Tibial nerve (tissue), 4 donors: ENCODE results near the gene PTPRG. TPM values are rescaled to one million over a fixed set of nuclear protein-coding genes. Genes with fewer than 3 reads are reported as not detected.

Experiments
- DNase-seq, 2 donors: peaks; one replicate each; pipeline ENCODE4 v3.0.0-alpha.2; 2019; ENCODE audit warnings: low spot score in 2 of 2
- H3K27ac ChIP-seq, 4 donors: fragments of 200-600 bp; sonication (generic) in 3 of 4; one replicate each; pipeline ENCODE4 v1.5.1; 2017 to 2019; ENCODE audit warnings: mild to moderate bottlenecking in 1 of 4
- H3K27me3 ChIP-seq, 2 donors: fragments of 200-600 bp; sonication (generic) in 1 of 2; one replicate each; pipeline versions ENCODE4 v1.5.1 to v1.6.0; 2017 to 2019
- H3K36me3 ChIP-seq, 3 donors: fragments of 200-600 bp; sonication (generic); one replicate each; pipeline ENCODE4 v1.5.1; 2018 to 2019
- H3K4me1 ChIP-seq, 4 donors: fragments of 200-600 bp; sonication (generic) in 3 of 4; one replicate each; pipeline ENCODE4 v1.5.1; 2017 to 2019
- H3K4me3 ChIP-seq, 4 donors: fragments of 200-600 bp; sonication (generic) in 3 of 4; one replicate each; pipeline ENCODE4 v1.5.1; 2017 to 2019; ENCODE audit warnings: mild to moderate bottlenecking in 1 of 4, moderate library complexity in 1 of 4
- H3K9me3 ChIP-seq, 4 donors: fragments of 200-600 bp; sonication (generic) in 3 of 4; one replicate each; pipeline ENCODE4 v1.5.1; 2017 to 2019
- EP300 ChIP-seq, 2 donors: sonication (generic); formaldehyde crosslinking; IDR thresholded peaks; one replicate each; pipeline ENCODE4 v1.6.1; 2017; ENCODE audit warnings: antibody characterized with exemption in 2 of 2, mild to moderate bottlenecking in 1 of 2
- POLR2A ChIP-seq, 2 donors: fragments of 450-650 bp; IDR thresholded peaks; one replicate each; pipeline ENCODE4 v1.6.1; 2017; ENCODE audit warnings: antibody characterized with exemption in 2 of 2, mild to moderate bottlenecking in 2 of 2, moderate library complexity in 2 of 2
- WGBS, 2 donors: methylation state at CpG; one replicate each; pipeline ENCODE4 v1.1.5; 2018; 5-methylcytosine and 5-hydroxymethylcytosine counted together
- total RNA-seq, 4 donors: library from RNA; depleted of rRNA; stranded (reverse); fragments of >200 nt; gene quantifications; one replicate each; pipeline ENCODE4 v1.1.0, GENCODE V29; 2016
- TF ChIP-seq, protein P1 (sequence below), 5 experiments: fragments of 200-600 bp in 3 of 5; fragments of 450-650 bp in 2 of 5; sonication (generic) in 3 of 5; IDR thresholded peaks; one replicate each; pipeline ENCODE4 v1.5.1; 2016 to 2019; ENCODE audit warnings: antibody characterized with exemption in 5 of 5, mild to moderate bottlenecking in 3 of 5, moderate library complexity in 2 of 5

PTPRG gene
- total RNA-seq, 4 donors from 2014 or later = 112 to 174 (median 121) TPM

DNA sequence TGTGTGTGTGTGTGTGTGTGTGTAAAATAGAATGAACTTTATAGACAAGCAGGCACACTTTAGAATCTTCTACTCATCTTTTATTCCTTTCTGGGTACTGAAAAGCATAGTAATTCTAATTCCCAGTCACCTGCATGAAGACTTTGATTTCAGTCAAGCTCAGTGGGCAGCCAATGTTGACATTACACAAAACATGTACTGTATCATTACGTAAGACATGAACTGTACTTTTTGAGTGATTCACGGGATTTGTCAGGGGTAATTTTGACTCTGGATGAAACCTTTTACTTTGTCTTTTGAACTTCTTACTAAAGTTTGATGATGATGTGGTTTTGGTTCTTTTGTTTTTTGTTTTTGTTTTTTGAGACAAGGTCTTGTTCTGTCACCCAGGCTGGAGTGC lies 38.8 kb downstream of the PTPRG start:
- DNase-seq = no peak
- TF ChIP-seq EP300 (IDR thresholded peaks at IDR 0.05) = no peak
- TF ChIP-seq, protein P1, sequence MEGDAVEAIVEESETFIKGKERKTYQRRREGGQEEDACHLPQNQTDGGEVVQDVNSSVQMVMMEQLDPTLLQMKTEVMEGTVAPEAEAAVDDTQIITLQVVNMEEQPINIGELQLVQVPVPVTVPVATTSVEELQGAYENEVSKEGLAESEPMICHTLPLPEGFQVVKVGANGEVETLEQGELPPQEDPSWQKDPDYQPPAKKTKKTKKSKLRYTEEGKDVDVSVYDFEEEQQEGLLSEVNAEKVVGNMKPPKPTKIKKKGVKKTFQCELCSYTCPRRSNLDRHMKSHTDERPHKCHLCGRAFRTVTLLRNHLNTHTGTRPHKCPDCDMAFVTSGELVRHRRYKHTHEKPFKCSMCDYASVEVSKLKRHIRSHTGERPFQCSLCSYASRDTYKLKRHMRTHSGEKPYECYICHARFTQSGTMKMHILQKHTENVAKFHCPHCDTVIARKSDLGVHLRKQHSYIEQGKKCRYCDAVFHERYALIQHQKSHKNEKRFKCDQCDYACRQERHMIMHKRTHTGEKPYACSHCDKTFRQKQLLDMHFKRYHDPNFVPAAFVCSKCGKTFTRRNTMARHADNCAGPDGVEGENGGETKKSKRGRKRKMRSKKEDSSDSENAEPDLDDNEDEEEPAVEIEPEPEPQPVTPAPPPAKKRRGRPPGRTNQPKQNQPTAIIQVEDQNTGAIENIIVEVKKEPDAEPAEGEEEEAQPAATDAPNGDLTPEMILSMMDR (IDR thresholded peaks at IDR 0.05) = no peak
- TF ChIP-seq POLR2A (IDR thresholded peaks at IDR 0.05) = no peak
- Histone ChIP-seq H3K27ac (no peak overlapping the region), H3K4me3 (no peak overlapping the region), H3K27me3 (no peaks in the 10 kb centered on the region), H3K9me3 (no peaks in the 10 kb centered on the region), H3K4me1 (peaks cover 0 to 7% (median 1%) of the 10 kb centered on the region in 4 donors), H3K36me3 (no peaks in the 10 kb centered on the region)
- 89 to 90% methylated on average over 2 of the region's 2 CpGs for WGBS, 2 donors

DNA sequence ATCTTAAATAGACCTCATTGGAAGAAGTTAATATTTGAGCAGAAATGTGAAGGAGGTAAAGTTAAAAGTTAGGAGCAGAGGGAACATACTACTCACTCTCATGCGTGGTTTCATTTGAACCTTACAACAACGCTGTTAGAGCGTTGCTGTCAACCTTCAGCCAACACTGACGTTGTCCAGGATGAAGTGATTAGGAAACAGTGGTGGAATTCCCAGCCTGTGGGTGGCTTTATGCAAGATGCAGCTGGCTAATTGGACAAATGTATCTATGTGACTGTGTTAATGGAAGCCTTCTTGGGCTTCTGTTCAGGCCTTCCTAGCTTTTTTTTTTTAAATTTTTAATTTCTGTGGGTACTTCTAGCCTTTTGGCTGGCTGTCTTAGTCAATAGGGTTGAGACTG lies 40.5 kb downstream of the PTPRG start:
- peaks cover 0 to 3% (median 0%) of the 10 kb centered on the region in 3 donors for H3K36me3 ChIP-seq
- TF ChIP-seq, protein P1 (IDR thresholded peaks at IDR 0.05) = no peak
- TF ChIP-seq POLR2A (IDR thresholded peaks at IDR 0.05) (no peak), EP300 (IDR thresholded peaks at IDR 0.05) (no peak)
- no peak for DNase-seq
- H3K9me3 ChIP-seq = no peaks in the 10 kb centered on the region
- H3K4me1 ChIP-seq = no peaks in the 10 kb centered on the region
- no peak overlapping the region for H3K27ac ChIP-seq
- H3K27me3 ChIP-seq = no peaks in the 10 kb centered on the region
- no peak overlapping the region for H3K4me3 ChIP-seq
- 75 to 81% methylated on average over 4 of the region's 4 CpGs for WGBS, 2 donors

DNA sequence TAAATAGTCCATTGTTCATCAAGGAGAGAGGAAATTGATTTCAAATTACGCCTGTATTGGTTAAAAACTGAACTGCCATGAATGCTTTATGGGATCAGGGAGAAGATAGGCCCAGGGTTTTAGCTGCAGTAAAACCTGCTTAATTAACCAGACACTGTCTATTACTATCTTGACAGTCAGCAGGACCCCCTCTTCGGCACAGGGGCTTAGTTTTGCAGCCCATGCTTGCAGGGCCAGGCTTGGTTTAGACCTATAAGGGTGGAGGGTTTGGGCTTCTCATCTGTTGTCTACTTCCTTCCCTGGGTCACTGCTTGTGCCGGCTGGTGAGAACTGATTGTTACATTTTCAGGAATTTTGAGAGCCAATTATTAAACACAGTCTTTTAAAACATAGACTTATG lies 41.1 kb downstream of the PTPRG start:
- no peak for DNase-seq
- no peaks in the 10 kb centered on the region for H3K9me3 ChIP-seq
- H3K27me3 ChIP-seq = no peaks in the 10 kb centered on the region
- TF ChIP-seq POLR2A (IDR thresholded peaks at IDR 0.05) (no peak), EP300 (IDR thresholded peaks at IDR 0.05) (no peak)
- H3K36me3 ChIP-seq = peaks cover 0 to 3% (median 0%) of the 10 kb centered on the region in 3 donors
- H3K4me3 ChIP-seq = no peak overlapping the region
- 87 to 88% methylated on average over 3 of the region's 3 CpGs for WGBS, 2 donors
- no peak overlapping the region for H3K27ac ChIP-seq
- no peaks in the 10 kb centered on the region for H3K4me1 ChIP-seq

DNA sequence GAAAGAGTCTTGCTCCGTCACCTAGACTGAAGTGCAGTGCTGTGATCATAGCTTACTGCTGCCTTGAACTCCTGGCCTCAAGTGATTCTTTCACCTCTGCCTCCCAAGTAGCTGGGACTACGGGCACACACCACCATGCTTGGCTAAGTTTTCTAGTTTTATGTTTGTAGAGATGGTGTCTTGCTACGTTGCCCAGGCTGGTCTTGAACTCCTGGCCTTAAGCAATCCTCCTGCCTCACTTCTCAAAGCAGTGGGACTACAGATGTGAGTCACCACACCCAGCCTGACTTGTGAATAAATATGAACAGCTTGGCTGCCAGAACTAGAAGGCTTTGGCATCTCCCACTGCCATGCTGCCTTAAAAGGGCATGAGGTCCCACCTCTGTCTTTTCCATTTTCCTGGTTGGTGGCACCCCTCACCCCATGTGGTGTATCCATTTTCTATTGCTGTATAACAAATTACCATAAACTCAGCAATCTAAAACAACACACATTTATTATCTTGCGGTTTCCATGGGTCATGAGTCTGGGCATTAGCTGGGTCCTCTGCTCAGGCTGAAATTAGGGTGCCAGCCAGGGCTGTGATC lies 44.3 kb downstream of the PTPRG start:
- peaks cover 0 to 6% (median 0%) of the 10 kb centered on the region in 4 donors for H3K4me1 ChIP-seq
- peaks cover 0 to 3% (median 0%) of the 10 kb centered on the region in 3 donors for H3K36me3 ChIP-seq
- H3K4me3 ChIP-seq = no peak overlapping the region
- no peak for DNase-seq
- H3K27me3 ChIP-seq = no peaks in the 10 kb centered on the region
- 74 to 96% methylated on average over 4 of the region's 4 CpGs for WGBS, 2 donors
- TF ChIP-seq, protein P1 (IDR thresholded peaks at IDR 0.05) = no peak
- TF ChIP-seq POLR2A (IDR thresholded peaks at IDR 0.05) = no peak
- TF ChIP-seq EP300 (IDR thresholded peaks at IDR 0.05) = no peak
- H3K27ac ChIP-seq = no peak overlapping the region
- H3K9me3 ChIP-seq = no peaks in the 10 kb centered on the region

DNA sequence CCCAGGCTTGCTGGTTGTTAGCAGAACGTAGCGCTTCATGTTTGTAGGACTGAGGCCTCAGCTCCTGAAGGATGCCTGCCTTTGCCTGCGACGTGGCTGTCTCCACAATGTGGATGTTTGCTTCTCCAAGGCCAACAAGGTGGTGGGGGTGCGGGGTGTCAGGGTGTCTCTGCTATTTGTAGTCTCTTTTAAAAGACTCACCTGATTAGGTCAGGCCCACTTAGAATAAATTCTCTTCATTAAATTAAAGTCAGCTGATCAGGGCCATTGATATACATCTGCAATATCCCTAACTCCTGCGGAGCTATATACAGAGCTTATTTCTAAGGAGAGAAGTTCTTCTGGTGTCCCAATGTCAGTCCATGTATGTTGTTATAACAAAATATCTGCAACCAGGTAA lies 44.8 kb downstream of the PTPRG start:
- no peak for DNase-seq
- Histone ChIP-seq H3K4me1 (peaks cover 0 to 6% (median 0%) of the 10 kb centered on the region in 4 donors), H3K27ac (no peak overlapping the region), H3K9me3 (no peaks in the 10 kb centered on the region), H3K4me3 (no peak overlapping the region), H3K36me3 (peaks cover 0 to 3% (median 0%) of the 10 kb centered on the region in 3 donors), H3K27me3 (no peaks in the 10 kb centered on the region)
- 96% methylated on average over 6 of the region's 6 CpGs for WGBS, 2 donors
- TF ChIP-seq, protein P1 (IDR thresholded peaks at IDR 0.05) = no peak
- TF ChIP-seq EP300 (IDR thresholded peaks at IDR 0.05) (no peak), POLR2A (IDR thresholded peaks at IDR 0.05) (no peak)
